ENCODE data around the gene PPP6C. TPM values are rescaled to one million over a fixed set of nuclear protein-coding genes. Genes with fewer than 3 reads are reported as not detected.
"Not testable (repeated sequence)": the region's sequence is repeated elsewhere in the genome, so short reads cannot be mapped to it uniquely, and the experiment has no call there.

The PPP6C gene
- total RNA-seq: 10 to 100 TPM; 19.8 to 32.0 (median 26.9) TPM

DNA sequence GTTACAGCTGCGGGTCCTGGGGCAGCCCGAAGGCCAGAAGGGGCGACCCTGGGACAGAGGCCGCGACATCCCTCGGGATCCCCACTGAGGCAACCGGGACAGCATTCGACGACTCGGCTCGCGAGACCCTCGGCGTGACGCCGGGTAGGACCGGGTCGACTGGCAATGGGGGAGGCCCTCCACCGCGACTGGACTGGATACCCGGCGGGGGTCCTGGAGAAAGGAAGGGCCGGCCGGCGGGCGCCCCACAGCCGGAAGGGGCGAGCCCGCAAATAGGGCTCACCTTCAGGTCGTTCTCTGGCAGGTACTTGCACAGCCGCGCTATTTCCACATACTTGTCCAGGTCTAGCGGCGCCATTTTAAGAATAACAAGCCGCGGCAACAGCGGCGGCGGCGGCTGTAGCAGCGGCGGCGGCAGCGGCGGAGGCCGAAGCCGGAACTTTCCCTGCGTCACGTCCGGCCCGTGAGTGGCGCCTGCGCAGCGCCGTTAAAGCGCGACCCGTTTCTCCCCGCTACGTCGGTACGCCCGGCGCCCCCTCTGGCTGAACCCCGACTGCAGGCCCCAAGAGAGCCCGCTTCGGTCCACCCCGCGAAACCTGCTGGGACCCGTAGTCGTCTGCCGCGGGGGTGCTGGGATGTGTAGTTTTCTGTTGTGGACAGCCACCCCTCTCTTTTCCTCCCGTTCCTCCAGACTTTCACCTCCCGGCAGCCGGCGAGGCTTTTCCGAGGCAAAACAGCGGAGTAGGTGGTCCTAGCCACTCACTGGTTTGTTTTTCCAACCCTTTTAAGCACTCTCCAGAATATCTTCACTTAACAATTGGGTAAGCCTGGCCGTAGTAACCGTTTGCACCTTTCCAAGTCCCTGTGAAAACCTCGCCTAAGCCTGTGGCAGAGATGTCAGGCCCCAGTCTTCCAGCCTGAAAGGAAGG, at the start of gene PPP6C:
TSS of gene PPP6C (minus strand) at position 443 of the 929 bp plus-strand sequence. CDS start at position 358, 85 bp downstream.
- peaks cover 9 to 12% of the 10 kb centered on the region in 2 donors for H3K4me1 ChIP-seq (replicated peaks in 1 of 2)
- ATAC-seq (replicated peaks in 6 of 8): peak; percentile 93 to 99 (median 99)
- H3K4me3 ChIP-seq: peak within 1 kb of the TSS; percentile 79 to 94 (median 86)
- 0 to 4% (median 1%) methylated on average over 2 to 37 of the region's 82 CpGs; no CpG with 5 or more reads in 2 of the 10 experiments for WGBS, 10 experiments
- peak within 1 kb of the TSS; percentile 81 to 92 for H3K27ac ChIP-seq
- in situ Hi-C loops (cut with MboI; ENCODE audit: low pct_unique_long_range_greater_than_20kb in 2 of 9, low sequenced_read_pairs in 9 of 9, unreplicated experiment in 9 of 9): no loop called here

DNA sequence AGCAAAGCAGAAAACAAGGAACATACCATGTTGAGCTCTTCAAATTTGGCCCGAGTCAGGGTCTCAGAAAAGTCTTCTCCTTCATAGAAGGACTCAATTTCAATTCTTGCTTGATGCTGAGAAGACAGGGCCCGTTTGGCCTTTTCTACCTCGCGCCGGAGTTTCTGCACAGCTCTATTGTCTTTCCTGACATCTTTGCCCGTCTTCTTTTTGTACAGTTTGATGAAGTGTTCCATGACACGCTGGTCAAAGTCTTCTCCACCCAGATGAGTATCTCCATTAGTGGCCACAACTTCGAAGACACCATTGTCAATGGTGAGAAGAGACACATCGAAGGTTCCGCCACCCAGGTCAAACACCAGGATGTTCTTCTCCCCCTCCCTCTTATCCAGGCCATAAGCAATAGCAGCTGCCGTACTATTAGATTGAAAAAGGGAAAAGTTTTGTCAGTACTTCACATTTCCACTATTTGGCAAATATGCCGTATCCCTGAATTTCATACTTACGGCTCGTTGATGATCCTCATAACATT, 49.4 kb upstream of the PPP6C start:
- in situ Hi-C loops (cut with MboI; ENCODE audit: low pct_unique_long_range_greater_than_20kb in 2 of 9, low sequenced_read_pairs in 9 of 9, unreplicated experiment in 9 of 9): no loop called here
- WGBS, 10 experiments: 32 to 100% (median 92%) methylated on average over 1 to 9 of the region's 14 CpGs; no CpG with 5 or more reads in 1 of the 10 experiments
- ATAC-seq (replicated peaks in 6 of 8): no peak
- H3K4me1 ChIP-seq (replicated peaks in 1 of 2): peaks cover 39 to 51% of the 10 kb centered on the region in 2 donors
- peak overlapping the region; percentile 69 to 84 (median 78) for H3K4me3 ChIP-seq
- H3K27ac ChIP-seq: no peak overlapping the region

DNA sequence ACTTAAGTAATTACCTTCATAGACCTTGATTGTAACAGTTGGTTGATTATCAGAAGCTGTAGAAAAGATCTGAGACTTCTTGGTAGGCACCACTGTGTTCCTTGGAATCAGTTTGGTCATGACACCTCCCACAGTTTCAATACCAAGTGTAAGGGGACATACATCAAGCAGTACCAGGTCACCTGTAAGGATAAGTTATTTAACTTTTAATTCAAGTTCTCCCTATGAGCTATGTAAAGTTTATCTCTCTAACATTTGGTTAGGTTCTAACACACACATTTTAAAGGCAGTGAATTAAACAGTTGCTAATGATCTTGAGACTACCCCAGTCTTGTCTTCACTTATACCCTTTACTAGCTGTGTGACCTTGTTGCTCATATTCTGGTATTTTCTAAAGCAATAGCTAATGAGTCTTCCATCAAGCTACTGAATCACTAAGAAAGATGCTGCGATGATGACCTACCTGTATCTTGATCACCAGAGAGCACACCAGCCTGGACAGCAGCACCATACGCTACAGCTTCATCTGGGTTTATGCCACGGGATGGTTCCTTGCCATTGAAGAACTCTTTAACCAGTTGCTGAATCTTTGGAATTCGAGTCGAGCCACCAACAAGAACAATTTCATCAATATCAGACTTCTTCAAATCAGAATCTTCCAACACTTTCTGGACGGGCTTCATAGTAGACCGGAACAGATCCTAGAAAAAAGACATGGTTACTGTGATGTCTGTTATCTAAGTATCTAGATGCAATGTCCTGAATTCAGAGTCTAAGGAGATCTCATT, 48.7 kb upstream of the PPP6C start:
- WGBS, 10 experiments: 43 to 100% (median 94%) methylated on average over 1 to 7 of the region's 7 CpGs
- ATAC-seq (replicated peaks in 6 of 8): no peak
- H3K27ac ChIP-seq: no peak overlapping the region
- H3K4me3 ChIP-seq: peak overlapping the region; percentile 69 to 84 (median 78)
- H3K4me1 ChIP-seq (replicated peaks in 1 of 2): peaks cover 39 to 51% of the 10 kb centered on the region in 2 donors
- in situ Hi-C loops (cut with MboI; ENCODE audit: low pct_unique_long_range_greater_than_20kb in 2 of 9, low sequenced_read_pairs in 9 of 9, unreplicated experiment in 9 of 9): no loop called here

DNA sequence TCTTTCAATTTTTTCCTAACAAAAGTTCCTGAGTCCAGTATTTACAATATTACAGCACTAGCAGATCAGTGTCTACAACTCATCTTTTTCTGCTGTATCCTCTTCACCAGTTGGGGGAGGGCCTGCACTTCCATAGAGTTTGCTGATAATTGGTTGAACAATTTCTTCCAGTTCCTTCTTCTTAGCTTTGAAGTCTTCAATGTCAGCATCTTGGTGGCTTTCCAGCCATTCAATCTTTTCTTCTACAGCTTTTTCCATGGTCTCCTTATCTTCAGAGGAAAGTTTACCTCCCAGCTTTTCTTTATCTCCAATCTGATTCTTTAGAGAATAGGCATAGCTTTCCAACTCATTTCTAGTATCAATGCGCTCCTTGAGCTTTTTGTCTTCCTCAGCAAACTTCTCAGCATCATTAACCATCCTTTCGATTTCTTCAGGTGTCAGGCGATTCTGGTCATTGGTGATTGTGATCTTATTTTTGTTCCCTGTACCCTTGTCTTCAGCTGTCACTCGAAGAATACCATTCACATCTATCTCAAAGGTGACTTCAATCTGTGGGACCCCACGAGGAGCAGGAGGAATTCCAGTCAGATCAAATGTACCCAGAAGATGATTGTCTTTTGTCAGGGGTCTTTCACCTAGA, 47.0 kb upstream of the PPP6C start:
- 20 to 100% (median 92%) methylated on average over 1 to 2 of the region's 5 CpGs; no CpG with 5 or more reads in 3 of the 10 experiments for WGBS, 10 experiments
- in situ Hi-C loops (cut with MboI; ENCODE audit: low pct_unique_long_range_greater_than_20kb in 2 of 9, low sequenced_read_pairs in 9 of 9, unreplicated experiment in 9 of 9); ATAC-seq (replicated peaks in 6 of 8); H3K27ac ChIP-seq: not testable (repeated sequence)
- Histone ChIP-seq H3K4me3 (peak overlapping the region in 4 of 5 donors; percentile 4 to 81 (median 69)), H3K4me1 (replicated peaks in 1 of 2) (peaks cover 39 to 47% of the 10 kb centered on the region in 2 donors)

DNA sequence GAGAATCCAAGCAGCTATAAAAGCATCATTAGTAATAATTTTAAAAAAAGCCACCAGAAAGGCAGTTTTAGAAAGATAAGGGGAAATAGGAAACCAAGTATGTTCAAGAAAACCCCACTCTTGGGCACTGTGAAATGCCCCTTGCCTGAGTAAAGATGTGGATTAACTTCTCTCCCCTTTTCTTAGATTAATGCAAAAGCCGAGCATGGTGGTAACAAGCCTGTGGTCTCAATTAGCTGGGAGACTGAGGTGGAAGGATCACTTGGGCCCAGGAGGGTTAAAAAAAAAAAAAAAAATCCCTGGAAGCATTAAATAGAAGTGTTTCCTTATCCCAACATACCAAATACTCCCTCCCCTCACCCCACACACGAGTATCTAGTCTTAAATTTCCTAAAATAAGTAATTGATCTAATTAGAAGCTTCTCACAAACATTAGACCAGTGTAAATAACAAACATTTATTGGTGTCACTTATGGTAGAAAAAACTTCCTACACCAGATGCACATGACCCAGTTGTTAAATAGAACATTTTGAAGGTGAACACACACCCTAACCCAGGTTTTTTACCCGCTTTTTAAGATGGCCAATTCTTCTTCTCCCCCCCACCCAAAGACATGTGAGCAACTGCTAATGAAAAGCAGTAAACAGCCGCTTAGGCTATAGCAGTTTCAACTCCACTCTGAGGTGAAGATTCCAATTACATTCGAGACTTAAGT, 46.4 kb upstream of the PPP6C start:
- no peak for ATAC-seq (replicated peaks in 6 of 8)
- peaks cover 39 to 47% of the 10 kb centered on the region in 2 donors for H3K4me1 ChIP-seq (replicated peaks in 1 of 2)
- H3K27ac ChIP-seq: no peak overlapping the region
- in situ Hi-C loops (cut with MboI; ENCODE audit: low pct_unique_long_range_greater_than_20kb in 2 of 9, low sequenced_read_pairs in 9 of 9, unreplicated experiment in 9 of 9): no loop called here
- WGBS, 10 experiments: 13 to 94% (median 60%) methylated on average over 1 to 5 of the region's 5 CpGs; no CpG with 5 or more reads in 1 of the 10 experiments
- H3K4me3 ChIP-seq: peak overlapping the region in 4 of 5 donors; percentile 4 to 81 (median 69)

DNA sequence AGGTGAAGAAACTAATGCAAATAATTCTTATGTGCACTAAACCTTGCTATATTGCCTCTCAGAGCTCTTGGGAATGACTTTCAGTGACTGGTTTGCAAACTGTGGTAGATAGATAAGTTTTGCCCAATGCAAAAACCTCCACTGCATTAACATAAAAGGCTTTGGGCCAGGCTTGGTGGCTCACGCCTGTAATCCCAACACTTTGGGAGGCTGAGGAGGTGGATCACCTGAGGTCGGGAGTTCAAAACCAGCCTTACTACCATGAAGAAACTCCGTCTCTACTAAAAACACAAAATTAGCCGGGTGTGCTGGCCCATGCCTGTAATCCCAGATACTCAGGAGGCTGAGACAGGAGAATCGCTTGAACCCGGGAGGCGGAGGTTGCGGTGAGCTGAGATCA, 44.5 kb upstream of the PPP6C start:
- in situ Hi-C loops (cut with MboI; ENCODE audit: low pct_unique_long_range_greater_than_20kb in 2 of 9, low sequenced_read_pairs in 9 of 9, unreplicated experiment in 9 of 9); H3K27ac ChIP-seq; H3K4me3 ChIP-seq: not testable (repeated sequence)
- peaks cover 34 to 39% of the 10 kb centered on the region in 2 donors for H3K4me1 ChIP-seq (replicated peaks in 1 of 2)
- WGBS, 10 experiments: 80 to 100% (median 95%) methylated on average over 1 to 6 of the region's 8 CpGs; no CpG with 5 or more reads in 3 of the 10 experiments
- peak in 6 of 8 experiments; percentile 4 to 21 (median 6) for ATAC-seq (replicated peaks in 6 of 8)

DNA sequence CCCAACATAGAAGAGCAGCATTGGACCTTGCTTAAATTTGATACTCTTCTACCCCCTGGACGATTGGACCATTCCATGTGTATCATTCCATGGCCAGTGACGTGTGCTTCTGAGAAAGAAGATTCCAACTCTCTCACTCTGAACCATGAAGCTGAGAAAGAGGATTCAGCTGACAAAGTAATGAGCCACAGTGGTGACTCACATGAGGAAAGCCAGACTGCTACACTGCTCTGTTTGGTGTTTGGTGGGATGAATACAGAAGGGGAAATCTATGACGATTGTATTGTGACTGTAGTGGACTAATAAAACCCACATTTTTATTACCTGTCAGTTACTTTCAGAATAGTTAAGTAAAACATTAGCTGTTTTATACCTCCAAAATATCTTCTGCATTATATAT, 44.1 kb upstream of the PPP6C start:
- peak; percentile 23 to 75 (median 64) for ATAC-seq (replicated peaks in 6 of 8)
- no peak overlapping the region for H3K4me3 ChIP-seq
- WGBS, 10 experiments: 0 to 100% (median 69%) methylated on average over 1 to 3 of the region's 3 CpGs; no CpG with 5 or more reads in 1 of the 10 experiments
- no peak overlapping the region for H3K27ac ChIP-seq
- H3K4me1 ChIP-seq (replicated peaks in 1 of 2): peaks cover 30 to 35% of the 10 kb centered on the region in 2 donors
- in situ Hi-C loops (cut with MboI; ENCODE audit: low pct_unique_long_range_greater_than_20kb in 2 of 9, low sequenced_read_pairs in 9 of 9, unreplicated experiment in 9 of 9): no loop called here

DNA sequence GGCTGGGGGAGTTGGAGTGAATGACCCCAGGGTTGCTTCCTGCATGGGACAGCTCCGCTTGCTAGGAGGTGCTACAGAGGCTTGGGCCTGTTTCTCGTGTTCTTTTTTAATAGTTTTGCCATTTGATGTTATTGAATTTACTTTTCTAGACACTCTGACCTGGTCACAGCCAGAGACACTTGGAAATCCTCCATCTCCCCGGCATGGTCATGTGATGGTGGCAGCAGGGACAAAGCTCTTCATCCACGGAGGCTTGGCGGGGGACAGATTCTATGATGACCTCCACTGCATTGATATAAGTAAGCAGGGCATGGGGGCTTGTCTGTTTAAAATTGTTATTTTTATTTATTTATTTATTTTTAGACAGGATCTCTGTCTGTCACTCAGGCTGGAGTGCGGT, 38.2 kb upstream of the PPP6C start:
- Histone ChIP-seq H3K27ac (no peak overlapping the region), H3K4me1 (replicated peaks in 1 of 2) (no peaks in the 10 kb centered on the region), H3K4me3 (no peak overlapping the region)
- 73 to 100% (median 96%) methylated on average over 1 to 4 of the region's 6 CpGs; no CpG with 5 or more reads in 3 of the 10 experiments for WGBS, 10 experiments
- no peak for ATAC-seq (replicated peaks in 6 of 8)
- in situ Hi-C loops (cut with MboI; ENCODE audit: low pct_unique_long_range_greater_than_20kb in 2 of 9, low sequenced_read_pairs in 9 of 9, unreplicated experiment in 9 of 9): no loop called here

DNA sequence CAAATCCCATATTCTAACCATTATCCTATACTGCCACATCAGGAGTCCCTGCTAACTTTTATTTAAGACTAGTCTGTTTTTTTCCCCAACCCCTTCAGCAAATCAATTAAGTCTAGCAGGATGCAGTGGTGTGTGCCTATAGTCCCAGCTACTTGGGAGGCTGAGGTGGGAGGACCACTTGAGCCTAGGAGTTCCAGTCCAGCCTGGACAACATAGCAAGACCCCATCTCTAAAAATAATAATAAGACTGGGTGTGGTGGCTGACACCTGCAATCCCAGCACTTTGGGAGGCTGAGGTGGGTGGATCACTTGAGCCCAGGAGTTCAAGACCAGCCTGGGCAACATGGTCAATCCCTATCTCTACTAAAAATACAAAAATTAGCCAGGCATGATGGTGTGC, 35.3 kb upstream of the PPP6C start:
- in situ Hi-C loops (cut with MboI; ENCODE audit: low pct_unique_long_range_greater_than_20kb in 2 of 9, low sequenced_read_pairs in 9 of 9, unreplicated experiment in 9 of 9); H3K4me1 ChIP-seq (replicated peaks in 1 of 2): not testable (repeated sequence)

DNA sequence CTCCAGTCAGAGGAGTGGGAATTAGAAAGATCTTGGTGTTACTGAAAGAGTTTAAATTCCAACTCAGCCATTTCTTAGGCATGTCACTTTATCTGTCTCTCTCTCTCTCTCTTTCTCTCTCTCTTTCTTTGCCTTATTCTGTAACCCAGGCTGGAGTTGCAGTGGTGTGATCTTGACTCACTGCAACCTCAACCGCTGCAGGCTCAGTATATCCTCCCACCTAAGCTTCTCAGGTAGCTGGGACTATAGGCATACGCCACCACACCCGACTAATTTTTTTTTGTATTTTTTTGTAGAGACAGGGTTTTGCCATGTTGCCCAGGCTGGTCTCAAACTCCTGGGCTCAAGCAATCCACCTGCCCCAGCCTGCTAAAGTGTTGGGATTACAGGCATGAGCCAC, 29.0 kb upstream of the PPP6C start:
- Histone ChIP-seq H3K27ac (no peak overlapping the region), H3K4me1 (replicated peaks in 1 of 2) (no peaks in the 10 kb centered on the region), H3K4me3 (no peak overlapping the region)
- in situ Hi-C loops (cut with MboI; ENCODE audit: low pct_unique_long_range_greater_than_20kb in 2 of 9, low sequenced_read_pairs in 9 of 9, unreplicated experiment in 9 of 9): no loop called here
- no peak for ATAC-seq (replicated peaks in 6 of 8)
- WGBS, 10 experiments: 89 to 100% (median 100%) methylated on average over 1 to 3 of the region's 3 CpGs; no CpG with 5 or more reads in 1 of the 10 experiments

More for the DNA sequence above, 35.3 kb upstream of the PPP6C start:
- ATAC-seq (replicated peaks in 6 of 8); H3K4me3 ChIP-seq; H3K27ac ChIP-seq: not testable (repeated sequence)

DNA sequence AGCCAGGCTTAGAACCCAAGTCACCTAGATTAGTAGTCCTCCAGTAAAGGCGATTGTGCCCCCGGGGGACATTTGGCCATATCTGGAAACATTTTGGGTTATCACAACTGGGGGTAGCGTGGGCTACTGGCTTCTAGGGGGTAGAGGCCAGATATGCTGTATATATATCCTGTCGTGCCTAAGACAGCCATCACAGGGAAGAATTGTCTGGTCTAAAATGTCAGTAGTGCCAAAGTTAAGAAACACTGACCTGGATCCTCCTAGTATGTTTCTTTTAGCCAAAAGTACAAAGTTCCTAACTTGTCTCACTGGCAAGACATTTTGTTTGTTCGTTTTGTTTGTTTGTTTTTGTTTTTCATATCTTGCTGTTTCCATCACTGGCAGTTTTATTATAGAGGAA, 24.6 kb upstream of the PPP6C start:
- no peak overlapping the region for H3K27ac ChIP-seq
- in situ Hi-C loops (cut with MboI; ENCODE audit: low pct_unique_long_range_greater_than_20kb in 2 of 9, low sequenced_read_pairs in 9 of 9, unreplicated experiment in 9 of 9): no loop called here
- no peaks in the 10 kb centered on the region for H3K4me1 ChIP-seq (replicated peaks in 1 of 2)
- ATAC-seq (replicated peaks in 6 of 8): no peak
- no peak overlapping the region for H3K4me3 ChIP-seq
- WGBS, 10 experiments: 63 to 100% (median 86%) methylated on average over 1 to 5 of the region's 5 CpGs

DNA sequence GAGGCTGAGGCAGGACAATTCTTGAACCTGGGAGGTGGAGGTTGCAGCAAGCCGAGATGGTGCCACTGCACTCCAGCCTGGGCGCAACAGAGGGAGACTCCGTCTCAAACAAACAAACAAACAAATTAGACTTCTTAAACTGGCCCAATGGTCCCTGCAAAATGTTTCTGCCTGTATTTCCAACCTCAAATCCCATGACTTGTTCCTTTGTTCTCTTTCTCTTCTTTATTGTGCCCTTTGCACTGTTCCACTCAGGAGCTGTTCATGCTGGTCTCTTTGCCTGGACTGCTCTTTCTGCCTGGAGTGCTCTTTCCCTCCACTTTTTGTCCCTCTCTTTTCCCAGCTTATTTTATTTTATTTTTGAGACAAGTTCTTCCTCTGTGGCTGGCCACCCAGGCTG, 14.9 kb upstream of the PPP6C start:
- Histone ChIP-seq H3K4me1 (replicated peaks in 1 of 2) (peaks cover 4 to 6% of the 10 kb centered on the region in 2 donors), H3K4me3 (no peak overlapping the region), H3K27ac (no peak overlapping the region)
- no peak for ATAC-seq (replicated peaks in 6 of 8)
- in situ Hi-C loops (cut with MboI; ENCODE audit: low pct_unique_long_range_greater_than_20kb in 2 of 9, low sequenced_read_pairs in 9 of 9, unreplicated experiment in 9 of 9): no loop called here
- WGBS, 10 experiments: 60 to 100% (median 75%) methylated on average over 1 to 3 of the region's 3 CpGs; no CpG with 5 or more reads in 5 of the 10 experiments
